NOMO-1 treated with DMSO at 0.1 percent for 48 hours (cell line): ENCODE measurements around the gene TBC1D8.

ENCODE experiments used
- DNase-seq: peaks from one replicate; lab custom pipeline; 2025; ENCODE audit not compliant: unreplicated experiment; lab: John Stamatoyannopoulos, UW

The TBC1D8 gene

GRCh38 chr2:100983684-100984310 is 167.4 kb downstream of the TBC1D8 start:
- no peak for DNase-seq

- DNase-seq, result no peak
Measured at GRCh38 chr2:100983201-100983600, 168.0 kb downstream of the TBC1D8 start.

GRCh38 chr2:100982431-100982861 is 168.7 kb downstream of the TBC1D8 start:
- DNase-seq, result no peak

- no peak for DNase-seq
Measured at GRCh38 chr2:100981011-100981410, 170.2 kb downstream of the TBC1D8 start.

GRCh38 chr2:100980046-100980445 is 171.1 kb downstream of the TBC1D8 start:
- DNase-seq, result no peak

- no peak for DNase-seq
Measured at GRCh38 chr2:100978582-100979191, 172.5 kb downstream of the TBC1D8 start.

GRCh38 chr2:100977511-100977910 is 173.7 kb downstream of the TBC1D8 start:
- DNase-seq, result no peak

GRCh38 chr2:100976645-100977391 is 174.4 kb downstream of the TBC1D8 start:
- no peak for DNase-seq

GRCh38 chr2:100976061-100976460 is 175.1 kb downstream of the TBC1D8 start:
- no peak for DNase-seq

- no peak for DNase-seq
Measured at GRCh38 chr2:100975521-100975785, 175.7 kb downstream of the TBC1D8 start.

- DNase-seq, result no peak
Measured at GRCh38 chr2:100974712-100975520, 176.3 kb downstream of the TBC1D8 start.

- DNase-seq, result no peak
Measured at GRCh38 chr2:100972452-100972851, 178.7 kb downstream of the TBC1D8 start.

GRCh38 chr2:100971221-100971620 is 180.0 kb downstream of the TBC1D8 start:
- no peak for DNase-seq

- DNase-seq, result no peak
Measured at GRCh38 chr2:100969998-100970397, 181.2 kb downstream of the TBC1D8 start.

GRCh38 chr2:100968146-100969145 is 182.7 kb downstream of the TBC1D8 start:
- no peak for DNase-seq

GRCh38 chr2:100967716-100968115 is 183.5 kb downstream of the TBC1D8 start:
- no peak for DNase-seq

- DNase-seq, result no peak
Measured at GRCh38 chr2:100965596-100965995, 185.6 kb downstream of the TBC1D8 start.

- DNase-seq, result no peak
Measured at GRCh38 chr2:100964681-100965169, 186.5 kb downstream of the TBC1D8 start.

- DNase-seq, result no peak
Measured at GRCh38 chr2:100964222-100964621, 187.0 kb downstream of the TBC1D8 start.

- no peak for DNase-seq
Measured at GRCh38 chr2:100963026-100963375, 188.2 kb downstream of the TBC1D8 start.
